ENCODE measurements around the gene ACOXL.

The ACOXL gene

GRCh38 chr2:111091811-111092211 is 359.4 kb downstream of the ACOXL start:
- Histone ChIP-seq H3K27ac (ENCODE audit: low read depth, low read length) (no peak overlapping the region), H3K4me3 (ENCODE audit: low read length) (no peak overlapping the region), H3K36me3 (ENCODE audit: control insufficient read depth, low read length) (no peaks in the 10 kb centered on the region), H3K4me2 (ENCODE audit: low read length) (no peak overlapping the region), H3K9me3 (ENCODE audit: control insufficient read depth, insufficient read depth, low read length) (no peaks in the 10 kb centered on the region), H3F3A (ENCODE audit: control insufficient read depth, insufficient read depth) (no peaks in the 10 kb centered on the region), H3K4me1 (ENCODE audit: control insufficient read depth, low read length) (no peaks in the 10 kb centered on the region), H3K9me2 (replicated peaks; ENCODE audit: control insufficient read depth, low read length) (no peaks in the 10 kb centered on the region), H3K79me2 (ENCODE audit: control insufficient read depth, low read length) (no peaks in the 10 kb centered on the region), H3K27me3 (ENCODE audit: control insufficient read depth, low read length) (no peaks in the 10 kb centered on the region), H4K20me1 (ENCODE audit: control insufficient read depth, insufficient read depth, low read depth, low read length) (no peaks in the 10 kb centered on the region)
- no peak for TF ChIP-seq EZH2phosphoT487 (IDR thresholded peaks at IDR 0.05; ENCODE audit: borderline replicate concordance, low read length)
- TF ChIP-seq, protein P1, sequence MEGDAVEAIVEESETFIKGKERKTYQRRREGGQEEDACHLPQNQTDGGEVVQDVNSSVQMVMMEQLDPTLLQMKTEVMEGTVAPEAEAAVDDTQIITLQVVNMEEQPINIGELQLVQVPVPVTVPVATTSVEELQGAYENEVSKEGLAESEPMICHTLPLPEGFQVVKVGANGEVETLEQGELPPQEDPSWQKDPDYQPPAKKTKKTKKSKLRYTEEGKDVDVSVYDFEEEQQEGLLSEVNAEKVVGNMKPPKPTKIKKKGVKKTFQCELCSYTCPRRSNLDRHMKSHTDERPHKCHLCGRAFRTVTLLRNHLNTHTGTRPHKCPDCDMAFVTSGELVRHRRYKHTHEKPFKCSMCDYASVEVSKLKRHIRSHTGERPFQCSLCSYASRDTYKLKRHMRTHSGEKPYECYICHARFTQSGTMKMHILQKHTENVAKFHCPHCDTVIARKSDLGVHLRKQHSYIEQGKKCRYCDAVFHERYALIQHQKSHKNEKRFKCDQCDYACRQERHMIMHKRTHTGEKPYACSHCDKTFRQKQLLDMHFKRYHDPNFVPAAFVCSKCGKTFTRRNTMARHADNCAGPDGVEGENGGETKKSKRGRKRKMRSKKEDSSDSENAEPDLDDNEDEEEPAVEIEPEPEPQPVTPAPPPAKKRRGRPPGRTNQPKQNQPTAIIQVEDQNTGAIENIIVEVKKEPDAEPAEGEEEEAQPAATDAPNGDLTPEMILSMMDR (IDR thresholded peaks at IDR 0.05; ENCODE audit: low read depth, low read length, poor library complexity, severe bottlenecking) = no peak

DNA sequence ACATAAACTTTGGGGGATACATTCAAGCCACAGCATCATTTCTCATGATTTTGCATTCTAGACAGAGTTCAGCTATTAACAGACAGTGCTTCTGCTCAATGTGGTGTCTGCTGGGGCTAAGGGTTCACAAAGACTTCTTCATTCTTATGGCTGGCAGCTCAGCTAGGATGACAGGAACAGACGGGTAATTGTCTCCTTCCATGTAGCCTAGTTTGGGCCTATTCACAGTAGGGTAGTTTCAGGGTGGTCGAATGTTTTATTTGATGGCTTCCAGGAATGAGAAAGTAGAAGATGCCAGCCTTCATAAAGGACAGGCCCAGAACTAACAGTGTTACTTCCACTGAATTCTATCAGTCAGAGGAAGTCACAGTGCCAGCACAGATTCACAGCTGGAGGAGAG is 362.3 kb downstream of the ACOXL start:
- Histone ChIP-seq H3K4me3 (ENCODE audit: low read length) (no peak overlapping the region), H4K20me1 (ENCODE audit: control insufficient read depth, insufficient read depth, low read depth, low read length) (no peaks in the 10 kb centered on the region), H3K4me2 (ENCODE audit: low read length) (no peak overlapping the region), H3K36me3 (ENCODE audit: control insufficient read depth, low read length) (no peaks in the 10 kb centered on the region), H3K9me3 (ENCODE audit: control insufficient read depth, insufficient read depth, low read length) (no peaks in the 10 kb centered on the region), H3F3A (ENCODE audit: control insufficient read depth, insufficient read depth) (no peaks in the 10 kb centered on the region), H3K9me2 (replicated peaks; ENCODE audit: control insufficient read depth, low read length) (no peaks in the 10 kb centered on the region), H3K27me3 (ENCODE audit: control insufficient read depth, low read length) (no peaks in the 10 kb centered on the region), H3K4me1 (ENCODE audit: control insufficient read depth, low read length) (no peaks in the 10 kb centered on the region), H3K79me2 (ENCODE audit: control insufficient read depth, low read length) (no peaks in the 10 kb centered on the region), H3K27ac (ENCODE audit: low read depth, low read length) (no peak overlapping the region)
- TF ChIP-seq, protein P1 (IDR thresholded peaks at IDR 0.05; ENCODE audit: low read depth, low read length, poor library complexity, severe bottlenecking) = no peak
- TF ChIP-seq EZH2phosphoT487 (IDR thresholded peaks at IDR 0.05; ENCODE audit: borderline replicate concordance, low read length) = no peak

GRCh38 chr2:111095434-111095833 is 363.1 kb downstream of the ACOXL start:
- Histone ChIP-seq H3K27me3 (ENCODE audit: control insufficient read depth, low read length) (no peaks in the 10 kb centered on the region), H3K9me2 (replicated peaks; ENCODE audit: control insufficient read depth, low read length) (no peaks in the 10 kb centered on the region), H3K79me2 (ENCODE audit: control insufficient read depth, low read length) (no peaks in the 10 kb centered on the region), H3K4me1 (ENCODE audit: control insufficient read depth, low read length) (no peaks in the 10 kb centered on the region), H3K36me3 (ENCODE audit: control insufficient read depth, low read length) (no peaks in the 10 kb centered on the region), H4K20me1 (ENCODE audit: control insufficient read depth, insufficient read depth, low read depth, low read length) (no peaks in the 10 kb centered on the region), H3K4me3 (ENCODE audit: low read length) (no peak overlapping the region), H3K9me3 (ENCODE audit: control insufficient read depth, insufficient read depth, low read length) (no peaks in the 10 kb centered on the region), H3K27ac (ENCODE audit: low read depth, low read length) (no peak overlapping the region), H3F3A (ENCODE audit: control insufficient read depth, insufficient read depth) (no peaks in the 10 kb centered on the region), H3K4me2 (ENCODE audit: low read length) (no peak overlapping the region)
- TF ChIP-seq, protein P1 (IDR thresholded peaks at IDR 0.05; ENCODE audit: low read depth, low read length, poor library complexity, severe bottlenecking) = no peak
- no peak for TF ChIP-seq EZH2phosphoT487 (IDR thresholded peaks at IDR 0.05; ENCODE audit: borderline replicate concordance, low read length)

DNA sequence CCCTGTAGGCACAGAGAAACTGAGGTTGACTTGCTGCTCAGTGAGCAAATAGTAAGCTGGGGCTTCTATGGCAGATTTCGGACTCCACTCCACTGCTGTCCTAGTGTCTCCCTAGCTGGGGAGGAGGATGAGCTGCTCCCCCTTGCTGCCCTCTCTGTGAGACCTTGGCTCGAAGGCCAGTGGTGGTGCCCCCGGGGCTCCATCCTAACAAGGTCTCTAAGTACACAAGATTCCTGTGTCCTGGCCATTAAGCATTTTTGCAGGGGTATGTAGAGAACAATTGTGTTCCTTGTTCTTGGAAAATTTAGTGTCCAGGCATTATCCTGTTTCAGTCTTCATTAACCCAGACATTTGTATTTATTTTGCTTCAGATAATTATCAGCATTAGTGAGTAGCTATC is 367.0 kb downstream of the ACOXL start:
- Histone ChIP-seq H4K20me1 (ENCODE audit: control insufficient read depth, insufficient read depth, low read depth, low read length) (no peaks in the 10 kb centered on the region), H3K4me2 (ENCODE audit: low read length) (no peak overlapping the region), H3K4me1 (ENCODE audit: control insufficient read depth, low read length) (peaks cover 9% of the 10 kb centered on the region), H3K27ac (ENCODE audit: low read depth, low read length) (no peak overlapping the region), H3K79me2 (ENCODE audit: control insufficient read depth, low read length) (no peaks in the 10 kb centered on the region), H3K9me3 (ENCODE audit: control insufficient read depth, insufficient read depth, low read length) (no peaks in the 10 kb centered on the region), H3K4me3 (ENCODE audit: low read length) (no peak overlapping the region), H3F3A (ENCODE audit: control insufficient read depth, insufficient read depth) (no peaks in the 10 kb centered on the region), H3K9me2 (replicated peaks; ENCODE audit: control insufficient read depth, low read length) (no peaks in the 10 kb centered on the region), H3K27me3 (ENCODE audit: control insufficient read depth, low read length) (no peaks in the 10 kb centered on the region), H3K36me3 (ENCODE audit: control insufficient read depth, low read length) (no peaks in the 10 kb centered on the region)
- TF ChIP-seq EZH2phosphoT487 (IDR thresholded peaks at IDR 0.05; ENCODE audit: borderline replicate concordance, low read length) = no peak
- TF ChIP-seq, protein P1 (IDR thresholded peaks at IDR 0.05; ENCODE audit: low read depth, low read length, poor library complexity, severe bottlenecking) = no peak
